H54 (cell line): ENCODE measurements around the gene KIF1A.

Experiments
- DNase-seq: peaks from one replicate; pipeline ENCODE4 v3.0.0; 2011; ENCODE audit warnings: low spot score, mixed read lengths; ENCODE audit not compliant: insufficient read length
- FAIRE-seq: peaks from 3 replicates; lab custom pipeline; 2011; peaks lifted over from hg19 to GRCh38; lab: Jason Lieb, UNC
- POLR2A ChIP-seq: IDR thresholded peaks from 2 replicates; pipeline ENCODE4 v1.6.1; 2011; ENCODE audit warnings: low read depth, mild to moderate bottlenecking, low read length

The KIF1A gene

GRCh38 chr2:240812301-240812680 is 7.7 kb downstream of the KIF1A start:
- FAIRE-seq (no peak), DNase-seq (no peak)
- TF ChIP-seq POLR2A: no peak

DNA sequence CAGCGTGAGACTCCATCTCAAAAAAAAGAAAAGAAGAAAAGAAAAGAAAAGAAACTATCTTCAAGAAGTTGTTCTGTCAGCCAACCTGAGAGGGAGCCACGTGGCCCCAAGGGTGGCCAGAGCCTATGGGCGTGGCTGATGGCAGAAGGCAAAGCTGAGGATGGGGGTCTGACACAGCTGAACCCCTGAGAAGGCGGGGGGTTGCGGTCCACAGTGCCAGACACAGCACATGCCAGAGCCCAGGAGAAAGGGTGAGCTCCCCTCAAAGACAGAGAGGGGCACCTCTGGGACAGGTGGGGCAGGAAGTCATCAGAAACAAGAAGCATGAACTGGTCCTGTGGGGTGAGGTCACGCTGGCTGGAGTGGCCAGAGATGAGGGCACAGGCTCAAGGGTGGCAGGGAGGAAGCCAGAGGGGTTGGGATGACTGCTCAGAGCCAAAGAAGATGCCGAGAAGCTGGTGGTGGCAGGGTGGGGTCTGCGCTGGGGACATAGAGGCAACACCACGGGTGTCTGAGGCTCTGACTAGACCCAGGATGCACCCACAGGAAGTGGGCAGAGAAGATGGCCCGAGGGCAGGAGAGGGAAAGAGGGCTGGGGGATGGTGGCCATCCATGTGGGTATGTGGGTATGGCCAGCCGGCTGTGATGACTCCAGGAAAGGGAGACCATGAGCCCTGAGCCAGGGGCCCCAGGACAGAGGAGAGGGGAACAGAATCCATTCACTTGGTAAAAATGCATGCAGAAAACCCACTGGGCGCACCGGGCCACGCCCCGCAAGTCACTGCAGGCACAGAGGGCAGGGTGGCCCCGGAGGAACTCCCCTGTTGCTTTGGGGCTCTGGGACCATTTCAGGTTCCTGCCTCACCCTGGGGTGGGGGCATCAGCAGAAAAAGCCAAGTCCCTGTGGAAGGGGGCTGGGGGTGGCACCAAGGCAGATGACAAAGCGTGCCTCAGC is 8.4 kb downstream of the KIF1A start:
- no peak for TF ChIP-seq POLR2A
- DNase-seq (no peak), FAIRE-seq (no peak)

- TF ChIP-seq POLR2A: no peak
- no peak for FAIRE-seq
Measured at GRCh38 chr2:240810621-240811020, 9.4 kb downstream of the KIF1A start.

GRCh38 chr2:240810199-240810598 is 9.8 kb downstream of the KIF1A start:
- FAIRE-seq: no peak
- no peak for TF ChIP-seq POLR2A
- DNase-seq: no peak

More at GRCh38 chr2:240810621-240811020, 9.4 kb downstream of the KIF1A start:
- DNase-seq: no peak

DNA sequence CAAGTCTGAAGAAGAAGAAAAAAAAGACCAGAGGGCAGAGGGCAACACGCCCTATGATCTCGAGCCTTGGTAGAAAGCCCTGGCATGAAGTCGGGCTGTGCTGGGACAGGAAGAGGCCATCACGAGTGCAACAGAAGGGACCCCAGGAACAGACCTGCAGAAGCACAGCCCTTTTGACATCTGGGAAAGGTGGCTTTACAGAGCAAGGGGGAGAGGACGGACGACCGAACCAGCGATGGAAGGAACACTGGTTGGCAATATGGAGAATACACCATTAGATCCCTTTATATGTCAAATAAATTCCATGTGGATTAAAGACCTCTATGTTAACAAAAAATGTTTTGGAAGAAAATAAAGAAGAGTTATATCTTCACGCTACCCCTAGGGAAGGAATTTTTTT is 10.7 kb downstream of the KIF1A start:
- DNase-seq (no peak), FAIRE-seq (no peak)
- TF ChIP-seq POLR2A: no peak

GRCh38 chr2:240806459-240806858 is 13.6 kb downstream of the KIF1A start:
- no peak for DNase-seq
- no peak for TF ChIP-seq POLR2A
- FAIRE-seq: no peak

GRCh38 chr2:240806006-240806405 is 14.0 kb downstream of the KIF1A start:
- DNase-seq (no peak), FAIRE-seq (no peak)
- no peak for TF ChIP-seq POLR2A

DNA sequence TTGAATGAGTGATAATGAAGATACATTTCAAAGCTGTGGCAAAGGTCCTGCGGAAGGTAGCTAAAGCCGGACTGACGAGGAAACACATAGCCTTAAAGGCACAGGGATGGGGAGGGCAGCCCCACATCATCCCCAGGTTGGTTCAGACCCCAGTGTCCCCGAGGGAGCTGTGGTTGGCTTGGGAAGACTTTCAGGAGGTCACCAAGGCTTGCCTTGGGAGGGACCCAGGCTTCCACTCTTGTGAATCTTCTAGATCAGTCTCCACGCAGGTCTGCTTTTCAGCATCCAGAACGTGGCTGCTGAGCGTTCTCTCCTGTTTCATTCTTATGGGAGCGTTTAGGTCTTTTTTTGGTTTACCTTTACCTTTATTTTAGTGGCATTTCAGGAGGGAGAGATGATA is 16.8 kb downstream of the KIF1A start:
- TF ChIP-seq POLR2A: no peak
- no peak for FAIRE-seq
- DNase-seq: no peak

DNA sequence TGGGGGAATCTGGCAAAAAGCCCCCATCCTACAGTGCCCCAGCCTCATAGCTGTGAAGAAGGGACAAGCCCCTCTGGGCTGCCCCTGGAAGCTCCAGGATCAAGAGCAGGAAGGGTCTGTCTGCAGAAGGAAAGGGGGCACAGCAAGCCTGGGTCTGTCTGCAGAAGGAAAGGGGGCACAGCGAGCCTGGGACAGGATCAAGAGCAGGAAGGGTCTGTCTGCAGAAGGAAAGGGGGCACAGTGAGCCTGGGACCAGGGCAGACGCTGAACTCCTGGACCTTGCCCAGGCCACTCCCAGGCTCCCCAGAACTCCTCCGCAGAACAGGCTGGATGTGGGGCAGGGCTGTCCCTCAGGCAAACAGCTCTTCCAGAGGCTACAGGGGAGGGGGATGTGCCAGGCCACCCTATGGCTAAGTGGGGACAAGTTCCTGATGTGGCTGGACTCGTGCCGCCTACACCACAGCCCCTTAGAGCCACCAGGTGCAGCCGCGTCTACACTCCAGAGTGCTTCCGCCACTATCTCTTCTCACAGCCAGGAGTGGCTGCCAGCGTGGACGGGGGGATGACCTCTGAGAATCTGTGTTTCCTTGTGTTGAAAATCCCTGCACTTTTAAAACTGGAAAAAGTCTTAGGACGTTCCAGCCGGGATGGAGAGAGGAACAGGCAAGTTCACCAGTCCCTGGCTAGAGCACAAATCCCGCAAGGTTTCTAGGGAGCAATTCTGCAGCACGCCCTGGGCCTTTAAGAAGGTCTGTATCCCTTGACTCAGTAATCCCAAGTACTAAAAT is 20.8 kb downstream of the KIF1A start:
- FAIRE-seq (no peak), DNase-seq (no peak)
- no peak for TF ChIP-seq POLR2A

DNA sequence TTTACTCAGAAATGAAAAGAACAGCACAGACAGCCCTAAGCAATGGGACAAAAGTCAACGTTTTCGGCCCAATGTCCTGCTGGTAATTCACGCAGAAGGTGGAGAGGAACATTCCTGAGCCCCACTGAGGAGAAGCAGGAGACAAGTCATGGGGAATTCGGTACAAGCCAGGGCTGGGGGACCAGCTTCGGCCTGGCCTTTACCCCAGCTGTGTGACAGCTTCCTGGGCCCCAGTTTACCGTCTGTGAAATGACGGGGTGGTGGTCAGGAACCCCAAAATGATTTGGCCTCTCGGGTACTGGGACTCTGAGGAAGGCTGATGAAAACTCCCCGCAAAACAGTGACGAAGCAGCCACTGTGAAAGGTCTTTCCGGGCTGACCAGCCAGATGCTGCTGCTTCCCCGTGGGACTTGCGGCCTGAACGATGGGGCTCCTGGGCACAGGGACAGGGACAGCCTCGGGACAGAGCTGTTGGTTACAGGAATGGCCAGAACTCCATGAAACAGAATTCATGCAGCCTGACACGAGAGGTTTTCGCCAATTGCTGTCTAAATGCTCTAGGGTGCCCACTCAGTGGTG is 21.6 kb downstream of the KIF1A start:
- no peak for TF ChIP-seq POLR2A
- no peak for FAIRE-seq
- DNase-seq: no peak

- no peak for DNase-seq
- TF ChIP-seq POLR2A: no peak
- FAIRE-seq: no peak
Measured at GRCh38 chr2:240797914-240798313, 22.1 kb downstream of the KIF1A start.

- FAIRE-seq: no peak
- TF ChIP-seq POLR2A: no peak
- no peak for DNase-seq
Measured at GRCh38 chr2:240797500-240797895, 22.5 kb downstream of the KIF1A start.

- no peak for TF ChIP-seq POLR2A
- FAIRE-seq: no peak
- no peak for DNase-seq
Measured at GRCh38 chr2:240796543-240797499, 23.2 kb downstream of the KIF1A start.
